Panc1 (cell line): Measurements from ENCODE around the gene ABHD2. TPM values are rescaled to one million over a fixed set of nuclear protein-coding genes. Genes with fewer than 3 reads are reported as not detected.

Source experiments
- ATAC-seq: fragments of 200-7000 bp; cut with Tn5 transposase; 2 replicates; pipeline ENCODE4 v1.9.1; 2020; ENCODE audit warnings: mild to moderate bottlenecking, moderate library complexity
- BruUV-seq: library from RNA; stranded (reverse); fragments of 400-500 nt; replicated peaks from 2 replicates; lab custom pipeline; 2021; lab: Mats Ljungman, UMichigan
- CTCF ChIA-PET: fragments of 300-600 bp; sonication (Branson Sonifier 250); formaldehyde crosslinking; loops from one replicate; lab custom pipeline; 2022; ENCODE audit warnings: antibody characterized with exemption; lab: Charles Lee
- POLR2A ChIA-PET: fragments of 300-600 bp; sonication (Branson Sonifier 250); formaldehyde crosslinking; loops from one replicate; lab custom pipeline; 2022; ENCODE audit warnings: antibody characterized with exemption; lab: Charles Lee
- DNase-seq: peaks from one replicate; pipeline ENCODE4 v3.0.0-alpha.2; 2010; ENCODE audit warnings: low read depth, low spot score
- H3K27ac ChIP-seq: 2 replicates; pipeline ENCODE4 v1.5.1; 2011; ENCODE audit warnings: mild to moderate bottlenecking, low read length, inconsistent platforms
- H3K27me3 ChIP-seq: fragments of 200-500 bp; sonication (Bioruptor generic); 2 replicates; pipeline ENCODE4 v1.6.0; 2014; ENCODE audit warnings: low read length, inconsistent platforms; ENCODE audit not compliant: control insufficient read depth, insufficient read depth
- H3K36me3 ChIP-seq: fragments of 200-500 bp; sonication (Bioruptor generic); 2 replicates; pipeline ENCODE4 v1.5.1; 2014; ENCODE audit warnings: inconsistent platforms, mild to moderate bottlenecking, low read length, moderate library complexity; ENCODE audit not compliant: control insufficient read depth, insufficient read depth
- H3K4me1 ChIP-seq: 2 replicates; pipeline ENCODE4 v1.5.1; 2011; ENCODE audit warnings: inconsistent platforms, mild to moderate bottlenecking, low read length, moderate library complexity; ENCODE audit not compliant: control insufficient read depth, insufficient read depth
- H3K4me3 ChIP-seq, 2 experiments: 2 replicates each; pipeline ENCODE4 v1.5.1; 2011 to 2012; ENCODE audit warnings: low read depth in 2 of 2, low read length in 2 of 2, mild to moderate bottlenecking in 2 of 2, inconsistent platforms in 1 of 2, moderate library complexity in 1 of 2
- H3K9me3 ChIP-seq: fragments of 200-500 bp; sonication (Bioruptor generic); 2 replicates; pipeline ENCODE4 v1.5.1; 2014; ENCODE audit warnings: low read depth, mild to moderate bottlenecking, inconsistent platforms, low read length, moderate library complexity; ENCODE audit not compliant: control insufficient read depth, insufficient read depth
- POLR2AphosphoS5 ChIP-seq: IDR thresholded peaks from 2 replicates; pipeline ENCODE4 v1.6.1; 2012; ENCODE audit warnings: mild to moderate bottlenecking, low read depth, low read length, moderate library complexity
- REST ChIP-seq, 2 experiments: IDR thresholded peaks; 2 replicates each; pipeline ENCODE4 v1.6.1; 2011 to 2012; ENCODE audit warnings: low read depth in 2 of 2, control low read depth in 1 of 2, low read length in 1 of 2, mild to moderate bottlenecking in 1 of 2, moderate library complexity in 1 of 2; ENCODE audit not compliant: insufficient read depth in 1 of 2
- SIN3A ChIP-seq: IDR thresholded peaks from 2 replicates; pipeline ENCODE4 v1.6.1; 2012; ENCODE audit warnings: low read depth, mild to moderate bottlenecking, low read length, moderate library complexity, borderline replicate concordance; ENCODE audit not compliant: insufficient read depth
- TCF7L2 ChIP-seq: IDR thresholded peaks from 2 replicates; pipeline ENCODE4 v1.6.1; 2011; ENCODE audit warnings: mild to moderate bottlenecking, low read depth, low read length, inconsistent platforms
- in situ Hi-C: cut with HindIII; loops from 2 replicates; pipeline ENCODE4 v1.10.0; 2016; ENCODE audit warnings: low sequenced_read_pairs, low pct_unique_long_range_greater_than_20kb
- intact Hi-C: fragments of 100-400 bp; cut with micrococcal nuclease; formaldehyde crosslinking; loops from one replicate; pipeline ENCODE4 v1.10.0; 2022; ENCODE audit not compliant: unreplicated experiment
- total RNA-seq: library from RNA; stranded (reverse); gene quantifications from one replicate; pipeline ENCODE4 v1.2.1, GENCODE V29; 2021; ENCODE audit not compliant: unreplicated experiment
- TF ChIP-seq, protein P1 (sequence below): fragments of 450-650 bp; IDR thresholded peaks from 2 replicates; pipeline ENCODE4 v1.5.1; 2017; ENCODE audit warnings: mild to moderate bottlenecking

ABHD2 gene
- total RNA-seq, 1 experiment from 2014 or later, result 95.0 TPM

DNA sequence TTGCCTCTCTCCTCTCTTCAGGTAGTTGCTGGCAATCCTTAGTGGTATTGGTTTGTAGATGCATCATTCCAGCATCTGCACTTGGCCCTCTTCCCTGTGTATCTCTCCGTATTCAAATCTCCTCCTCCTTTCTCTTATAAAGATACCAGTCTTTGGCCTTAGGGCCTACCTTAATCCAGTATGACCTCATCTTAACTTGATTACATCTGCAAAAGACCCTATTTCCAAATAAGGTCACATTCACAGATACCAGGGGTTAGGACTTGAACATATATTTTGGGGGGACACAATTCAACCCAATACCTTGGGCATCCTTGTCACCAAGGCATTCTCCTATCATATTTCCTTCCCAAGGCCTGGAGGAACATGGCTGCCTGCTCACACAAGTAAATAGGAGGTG, 22.0 kb upstream of the ABHD2 start:
- Histone ChIP-seq H3K27me3 (no peaks in the 10 kb centered on the region), H3K27ac (no peak overlapping the region), H3K4me3 (no peak overlapping the region), H3K4me1 (no peaks in the 10 kb centered on the region), H3K9me3 (peaks cover 20% of the 10 kb centered on the region; the same call in 1 of the 2 replicates), H3K36me3 (no peaks in the 10 kb centered on the region)
- ATAC-seq, result no peak
- no peak for TF ChIP-seq POLR2AphosphoS5
- TF ChIP-seq REST (IDR thresholded peaks at IDR 0.05; ENCODE audit: insufficient read depth in 1 of 2, low read depth in 2 of 2, low read length in 1 of 2), result no peak
- TF ChIP-seq SIN3A, result no peak
- TF ChIP-seq, protein P1, sequence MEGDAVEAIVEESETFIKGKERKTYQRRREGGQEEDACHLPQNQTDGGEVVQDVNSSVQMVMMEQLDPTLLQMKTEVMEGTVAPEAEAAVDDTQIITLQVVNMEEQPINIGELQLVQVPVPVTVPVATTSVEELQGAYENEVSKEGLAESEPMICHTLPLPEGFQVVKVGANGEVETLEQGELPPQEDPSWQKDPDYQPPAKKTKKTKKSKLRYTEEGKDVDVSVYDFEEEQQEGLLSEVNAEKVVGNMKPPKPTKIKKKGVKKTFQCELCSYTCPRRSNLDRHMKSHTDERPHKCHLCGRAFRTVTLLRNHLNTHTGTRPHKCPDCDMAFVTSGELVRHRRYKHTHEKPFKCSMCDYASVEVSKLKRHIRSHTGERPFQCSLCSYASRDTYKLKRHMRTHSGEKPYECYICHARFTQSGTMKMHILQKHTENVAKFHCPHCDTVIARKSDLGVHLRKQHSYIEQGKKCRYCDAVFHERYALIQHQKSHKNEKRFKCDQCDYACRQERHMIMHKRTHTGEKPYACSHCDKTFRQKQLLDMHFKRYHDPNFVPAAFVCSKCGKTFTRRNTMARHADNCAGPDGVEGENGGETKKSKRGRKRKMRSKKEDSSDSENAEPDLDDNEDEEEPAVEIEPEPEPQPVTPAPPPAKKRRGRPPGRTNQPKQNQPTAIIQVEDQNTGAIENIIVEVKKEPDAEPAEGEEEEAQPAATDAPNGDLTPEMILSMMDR, result no peak
- no peak for TF ChIP-seq TCF7L2
- in situ Hi-C loops (no loop called here), intact Hi-C loops (no loop called here)
- DNase-seq, result no peak
- ChIA-PET CTCF (no interaction called here), POLR2A (no interaction called here)
- BruUV-seq, result no TSS peak

DNA sequence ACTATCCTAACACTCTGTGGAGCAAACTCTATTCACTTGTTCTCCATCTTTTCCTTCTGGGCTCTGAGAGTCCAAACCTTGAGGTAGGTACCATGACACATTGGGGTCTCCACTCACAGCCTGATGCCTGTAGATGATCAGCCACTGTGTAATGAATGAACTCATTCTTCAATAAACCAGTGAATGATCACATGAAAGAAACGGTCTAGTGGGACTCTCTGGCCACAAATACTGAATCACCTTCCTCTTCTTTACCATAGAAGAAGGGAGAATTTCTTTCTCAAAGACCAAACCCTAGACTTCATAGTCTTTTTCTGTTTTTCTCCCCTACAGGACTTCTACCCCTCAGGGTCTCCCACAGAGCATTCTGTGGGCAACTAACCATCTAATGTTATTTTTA, 20.5 kb upstream of the ABHD2 start:
- in situ Hi-C loops (no loop called here), intact Hi-C loops (no loop called here)
- TF ChIP-seq, protein P1, result no peak
- TF ChIP-seq SIN3A (no peak), REST (IDR thresholded peaks at IDR 0.05; ENCODE audit: insufficient read depth in 1 of 2, low read depth in 2 of 2, low read length in 1 of 2) (no peak), POLR2AphosphoS5 (no peak), TCF7L2 (no peak)
- peaks cover 20% of the 10 kb centered on the region; the same call in 1 of the 2 replicates for H3K9me3 ChIP-seq
- no peak for DNase-seq
- ChIA-PET POLR2A (interaction anchor here (0.6 kb wide), 1 partner anchor 112 kb away, joined by 9 read pairs; no protein-coding TSS in a partner anchor), CTCF (no interaction called here)
- BruUV-seq, result no TSS peak
- H3K4me1 ChIP-seq, result no peaks in the 10 kb centered on the region
- no peak for ATAC-seq
- no peaks in the 10 kb centered on the region for H3K36me3 ChIP-seq
- no peak overlapping the region for H3K4me3 ChIP-seq
- H3K27ac ChIP-seq, result no peak overlapping the region
- no peaks in the 10 kb centered on the region for H3K27me3 ChIP-seq
